Stomach smooth muscle (tissue), 2 donors: ENCODE results near the gene GNS.

Source experiments
- H3K27ac ChIP-seq: one replicate; pipeline ENCODE4 v1.7.0; 2013; ENCODE audit warnings: mild to moderate bottlenecking, low read length, inconsistent platforms
- H3K27me3 ChIP-seq, 2 donors: one replicate each; pipeline ENCODE4 v1.7.0; 2013; ENCODE audit warnings: low read length in 2 of 2; ENCODE audit not compliant: insufficient read depth in 2 of 2, control insufficient read depth in 1 of 2
- H3K36me3 ChIP-seq, 2 donors: one replicate each; pipeline ENCODE4 v1.7.0; 2013; ENCODE audit warnings: low read length in 2 of 2; ENCODE audit not compliant: control insufficient read depth in 2 of 2, insufficient read depth in 2 of 2
- H3K4me1 ChIP-seq: one replicate; pipeline ENCODE4 v1.7.0; 2013; ENCODE audit warnings: low read length; ENCODE audit not compliant: control insufficient read depth, insufficient read depth
- H3K4me3 ChIP-seq, 2 donors: one replicate each; pipeline ENCODE4 v1.7.0; 2013; ENCODE audit warnings: low read length in 2 of 2
- H3K9ac ChIP-seq, 2 donors: one replicate each; pipeline ENCODE4 v1.7.0; 2013; ENCODE audit warnings: low read length in 2 of 2, mild to moderate bottlenecking in 1 of 2
- H3K9me3 ChIP-seq, 2 donors: one replicate each; pipeline ENCODE4 v1.7.0; 2013; ENCODE audit warnings: low read length in 2 of 2; ENCODE audit not compliant: control insufficient read depth in 2 of 2
- donor health status: healthy.
- donor health status: Pancreatic carcinoma.

GNS gene

GRCh38 chr12:64749461-64750200 lies 9.6 kb downstream of the GNS start:
- Histone ChIP-seq H3K4me1 (no peaks in the 10 kb centered on the region), H3K36me3 (peaks cover 20 to 25% of the 10 kb centered on the region in 2 donors), H3K9me3 (no peaks in the 10 kb centered on the region), H3K4me3 (no peak overlapping the region), H3K9ac (no peak overlapping the region), H3K27me3 (no peaks in the 10 kb centered on the region), H3K27ac (no peak overlapping the region)

GRCh38 chr12:64747695-64748094 lies 11.5 kb downstream of the GNS start:
- Histone ChIP-seq H3K27ac (no peak overlapping the region), H3K27me3 (no peaks in the 10 kb centered on the region), H3K4me1 (no peaks in the 10 kb centered on the region), H3K9ac (no peak overlapping the region), H3K4me3 (no peak overlapping the region), H3K9me3 (no peaks in the 10 kb centered on the region), H3K36me3 (peaks cover 31 to 41% of the 10 kb centered on the region in 2 donors)

GRCh38 chr12:64746663-64747062 lies 12.5 kb downstream of the GNS start:
- no peak overlapping the region for H3K9ac ChIP-seq
- H3K4me1 ChIP-seq = no peaks in the 10 kb centered on the region
- no peaks in the 10 kb centered on the region for H3K9me3 ChIP-seq
- peaks cover 34 to 46% of the 10 kb centered on the region in 2 donors for H3K36me3 ChIP-seq
- no peaks in the 10 kb centered on the region for H3K27me3 ChIP-seq
- H3K4me3 ChIP-seq = no peak overlapping the region
- H3K27ac ChIP-seq = no peak overlapping the region

DNA sequence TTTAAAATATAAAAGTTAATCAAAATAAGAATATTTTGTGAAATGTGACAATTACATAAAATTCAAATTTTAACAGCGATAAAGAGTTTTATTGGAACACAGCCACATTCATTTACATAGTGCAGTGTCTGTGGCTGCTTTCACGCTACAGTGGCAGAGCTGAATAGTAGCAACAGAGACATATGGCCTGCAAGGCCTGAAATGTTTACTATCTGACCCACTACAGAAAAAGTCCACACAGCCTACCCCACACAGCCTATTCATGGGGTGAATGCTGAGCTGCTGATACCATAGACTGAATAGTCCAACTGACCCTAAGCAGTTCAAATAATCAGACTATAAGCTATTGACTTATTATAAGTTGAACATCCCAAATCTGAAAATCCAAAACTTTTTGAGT lies 13.2 kb downstream of the GNS start:
- no peaks in the 10 kb centered on the region for H3K4me1 ChIP-seq
- peaks cover 36 to 43% of the 10 kb centered on the region in 2 donors for H3K36me3 ChIP-seq
- no peaks in the 10 kb centered on the region for H3K27me3 ChIP-seq
- no peak overlapping the region for H3K4me3 ChIP-seq
- H3K27ac ChIP-seq = no peak overlapping the region
- H3K9ac ChIP-seq = no peak overlapping the region
- H3K9me3 ChIP-seq = no peaks in the 10 kb centered on the region

DNA sequence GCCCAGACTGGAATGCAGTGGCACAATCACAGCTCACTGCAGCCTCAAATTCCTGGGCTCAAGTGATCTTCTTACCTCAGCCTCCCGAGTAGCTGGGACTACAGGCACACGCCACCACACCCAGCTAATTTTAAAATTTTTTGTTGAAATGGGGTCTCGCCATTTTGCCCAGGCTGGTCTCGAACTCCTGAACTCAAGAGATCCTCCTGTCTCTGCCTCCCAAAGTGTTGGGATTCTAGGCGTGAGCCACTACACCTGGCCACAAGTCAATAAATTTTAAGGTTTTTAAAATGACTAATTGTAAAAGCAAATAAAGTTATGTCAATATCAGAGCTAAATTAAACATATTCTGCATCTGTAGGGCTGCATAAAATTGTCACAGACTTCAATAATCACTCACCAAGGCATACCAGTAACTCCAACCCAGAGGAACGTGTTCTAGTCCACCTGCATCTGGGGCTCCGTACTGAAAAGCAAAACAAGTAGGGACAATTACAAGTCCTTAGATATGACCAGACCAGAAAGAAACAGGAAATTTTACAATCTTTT lies 13.9 kb downstream of the GNS start:
- Histone ChIP-seq H3K4me1 (no peaks in the 10 kb centered on the region), H3K4me3 (no peak overlapping the region), H3K9ac (no peak overlapping the region), H3K27ac (no peak overlapping the region), H3K36me3 (peaks cover 32 to 44% of the 10 kb centered on the region in 2 donors), H3K9me3 (no peaks in the 10 kb centered on the region), H3K27me3 (no peaks in the 10 kb centered on the region)

- Histone ChIP-seq H3K27ac (no peak overlapping the region), H3K9ac (no peak overlapping the region), H3K4me3 (no peak overlapping the region), H3K27me3 (no peaks in the 10 kb centered on the region), H3K4me1 (no peaks in the 10 kb centered on the region), H3K9me3 (no peaks in the 10 kb centered on the region), H3K36me3 (peaks cover 37 to 51% of the 10 kb centered on the region in 2 donors)
Measured at GRCh38 chr12:64744422-64745258, 14.6 kb downstream of the GNS start.

GRCh38 chr12:64743206-64743605 lies 16.0 kb downstream of the GNS start:
- Histone ChIP-seq H3K27me3 (no peaks in the 10 kb centered on the region), H3K36me3 (peaks cover 42 to 57% of the 10 kb centered on the region in 2 donors), H3K27ac (no peak overlapping the region), H3K4me3 (no peak overlapping the region), H3K4me1 (no peaks in the 10 kb centered on the region), H3K9me3 (no peaks in the 10 kb centered on the region), H3K9ac (no peak overlapping the region)

GRCh38 chr12:64742416-64742815 lies 16.8 kb downstream of the GNS start:
- Histone ChIP-seq H3K4me3 (no peak overlapping the region), H3K9ac (no peak overlapping the region), H3K27ac (no peak overlapping the region), H3K4me1 (no peaks in the 10 kb centered on the region), H3K27me3 (no peaks in the 10 kb centered on the region), H3K36me3 (peaks cover 43 to 60% of the 10 kb centered on the region in 2 donors), H3K9me3 (no peaks in the 10 kb centered on the region)

DNA sequence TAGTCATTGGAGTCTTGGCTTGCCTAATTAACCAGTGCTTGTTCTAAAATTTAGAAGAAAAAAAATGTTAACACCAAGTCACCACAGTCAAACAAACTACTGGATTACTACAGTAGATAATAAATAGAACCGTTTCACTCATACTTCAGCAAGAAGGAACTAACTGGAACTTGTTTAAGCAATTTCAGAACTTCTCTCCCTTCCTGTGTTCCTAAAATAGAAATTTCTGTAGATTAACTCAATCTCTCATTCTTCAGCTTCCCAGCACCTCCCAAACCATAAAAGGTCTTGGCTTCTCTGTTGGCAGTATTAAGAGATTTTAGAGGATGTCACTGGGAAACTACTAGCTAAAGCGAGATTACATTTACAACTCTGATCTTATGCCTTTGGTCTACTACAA lies 18.6 kb downstream of the GNS start:
- H3K4me3 ChIP-seq = no peak overlapping the region
- H3K27ac ChIP-seq = no peak overlapping the region
- no peaks in the 10 kb centered on the region for H3K9me3 ChIP-seq
- H3K36me3 ChIP-seq = peaks cover 55 to 63% of the 10 kb centered on the region in 2 donors
- H3K27me3 ChIP-seq = no peaks in the 10 kb centered on the region
- no peak overlapping the region for H3K9ac ChIP-seq
- no peaks in the 10 kb centered on the region for H3K4me1 ChIP-seq

GRCh38 chr12:64739778-64740177 lies 19.4 kb downstream of the GNS start:
- no peak overlapping the region for H3K27ac ChIP-seq

More at GRCh38 chr12:64739778-64740177, 19.4 kb downstream of the GNS start:
- no peaks in the 10 kb centered on the region for H3K27me3 ChIP-seq
- H3K36me3 ChIP-seq = peaks cover 61 to 63% of the 10 kb centered on the region in 2 donors
- H3K4me1 ChIP-seq = no peaks in the 10 kb centered on the region
- no peak overlapping the region for H3K4me3 ChIP-seq
- H3K9ac ChIP-seq = no peak overlapping the region
- H3K9me3 ChIP-seq = no peaks in the 10 kb centered on the region
